ENCODE results near the gene FGF2.
"Not testable (repeated sequence)": the region's sequence is repeated elsewhere in the genome, so short reads cannot be mapped to it uniquely, and the experiment has no call there.

Gene FGF2

GRCh38 chr4:122826553-122827257 is at the start of gene FGF2:
Gene FGF2, plus strand, starts transcription at chr4:122826831. Its CDS starts 344 bp downstream, at chr4:122827175.
- Mint-ChIP-seq H3K36me3 (peaks cover 5% of the 10 kb centered on the region), H3K4me1 (peaks cover 15% of the 10 kb centered on the region), H3K27ac (no peak within 1 kb of the TSS), H3K4me3 (peak within 1 kb of the TSS; percentile 77), H3K9me3 (no peaks in the 10 kb centered on the region)
- DNase-seq (ENCODE audit: low spot score in 2 of 2) = peak in 1 of 2 donors; percentile 57
- peak; percentile 39 for ATAC-seq

DNA sequence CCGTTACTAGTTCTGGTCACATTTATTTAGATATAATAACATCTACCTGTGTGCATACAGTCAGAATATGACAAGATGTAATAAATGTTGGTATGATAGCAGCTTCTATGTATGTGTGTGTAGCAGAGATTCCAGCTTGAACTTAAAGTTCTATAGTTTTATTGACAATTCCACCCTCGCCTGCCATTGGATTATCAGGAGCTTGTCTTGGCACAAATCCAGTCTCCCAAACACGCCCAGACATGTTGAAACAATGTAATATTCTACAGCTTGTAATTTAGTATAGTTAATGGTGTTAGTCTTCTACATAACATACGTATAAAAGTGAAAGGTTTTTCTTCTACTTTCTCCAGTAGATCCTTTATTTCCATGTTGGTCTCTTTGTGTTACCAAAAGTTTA is 49.7 kb upstream of the FGF2 start:
- H3K27ac Mint-ChIP-seq = no peak overlapping the region

GRCh38 chr4:122777846-122778673 is 48.6 kb upstream of the FGF2 start:
- Mint-ChIP-seq H3K36me3 (no peaks in the 10 kb centered on the region), H3K9me3 (no peaks in the 10 kb centered on the region)
- no peak for DNase-seq (ENCODE audit: low spot score in 2 of 2)

More for the DNA sequence above, 49.7 kb upstream of the FGF2 start:
- H3K4me1 Mint-ChIP-seq = no peaks in the 10 kb centered on the region
- H3K36me3 Mint-ChIP-seq = no peaks in the 10 kb centered on the region
- no peak overlapping the region for H3K4me3 Mint-ChIP-seq
- no peak for DNase-seq (ENCODE audit: low spot score in 2 of 2)
- H3K9me3 Mint-ChIP-seq = no peaks in the 10 kb centered on the region
- no peak for ATAC-seq

GRCh38 chr4:122781486-122781885 is 45.1 kb upstream of the FGF2 start:
- peaks cover 2% of the 10 kb centered on the region for H3K9me3 Mint-ChIP-seq
- ATAC-seq (no peak), DNase-seq (ENCODE audit: low spot score in 2 of 2) (no peak)
- peaks cover 16% of the 10 kb centered on the region for H3K4me1 Mint-ChIP-seq
- H3K4me3 Mint-ChIP-seq = no peak overlapping the region
- H3K36me3 Mint-ChIP-seq = no peaks in the 10 kb centered on the region
- no peak overlapping the region for H3K27ac Mint-ChIP-seq

More at GRCh38 chr4:122777846-122778673, 48.6 kb upstream of the FGF2 start:
- H3K4me3 Mint-ChIP-seq = no peak overlapping the region
- no peak for ATAC-seq
- H3K4me1 Mint-ChIP-seq = no peaks in the 10 kb centered on the region
- H3K27ac Mint-ChIP-seq = no peak overlapping the region

DNA sequence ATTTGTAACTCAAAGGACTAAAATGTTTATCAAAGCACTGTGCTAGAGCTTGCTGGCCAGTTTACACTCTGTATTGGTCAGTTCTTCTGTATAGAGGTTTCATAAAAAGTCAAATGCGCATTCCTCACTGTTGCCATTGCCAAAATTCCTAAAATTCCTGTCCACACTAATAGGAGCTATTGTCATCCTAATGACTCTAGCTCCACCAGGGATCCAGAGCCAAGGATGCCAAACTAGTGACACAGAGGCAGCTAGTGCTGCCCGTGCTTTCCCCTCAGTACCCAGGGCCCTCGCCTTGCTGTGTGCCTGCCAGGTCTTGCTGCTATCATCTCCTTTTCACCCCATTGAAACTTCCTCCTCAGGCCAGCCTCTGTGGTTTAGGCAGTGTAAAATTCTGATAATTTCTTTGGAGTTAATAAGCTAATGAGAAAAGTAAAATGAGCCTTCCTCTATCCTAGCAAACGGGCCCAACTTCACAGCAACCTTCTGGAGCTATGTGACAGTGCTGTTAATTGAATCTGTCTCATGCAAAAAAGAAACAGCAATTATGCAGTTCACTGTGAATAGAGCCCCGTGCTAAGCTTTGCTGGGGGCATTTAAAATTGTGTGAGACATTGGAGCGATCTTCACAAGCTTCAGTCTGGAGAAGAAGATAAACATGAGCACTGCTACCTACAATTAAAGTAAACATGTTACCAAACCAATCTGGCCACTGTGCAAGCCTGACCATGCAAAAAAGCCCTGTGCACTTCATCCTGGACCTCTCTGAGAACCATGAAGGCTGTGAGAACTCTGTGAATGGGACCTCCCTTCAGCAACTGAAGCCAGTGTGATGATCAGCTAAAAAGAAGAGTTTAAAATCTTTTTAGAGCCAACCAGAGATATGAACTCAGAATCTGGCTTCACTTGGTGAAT is 43.1 kb upstream of the FGF2 start:
- no peak for ATAC-seq
- no peak for DNase-seq (ENCODE audit: low spot score in 2 of 2)

GRCh38 chr4:122784261-122784660 is 42.4 kb upstream of the FGF2 start:
- no peak overlapping the region for H3K4me3 Mint-ChIP-seq
- H3K9me3 Mint-ChIP-seq = peaks cover 2% of the 10 kb centered on the region
- H3K36me3 Mint-ChIP-seq = no peaks in the 10 kb centered on the region
- no peak for ATAC-seq
- no peak overlapping the region for H3K27ac Mint-ChIP-seq
- no peak for DNase-seq (ENCODE audit: low spot score in 2 of 2)
- peaks cover 17% of the 10 kb centered on the region for H3K4me1 Mint-ChIP-seq

More for the DNA sequence above, 43.1 kb upstream of the FGF2 start:
- peaks cover 2% of the 10 kb centered on the region for H3K9me3 Mint-ChIP-seq
- H3K27ac Mint-ChIP-seq = no peak overlapping the region
- H3K4me1 Mint-ChIP-seq = peaks cover 17% of the 10 kb centered on the region
- no peak overlapping the region for H3K4me3 Mint-ChIP-seq
- H3K36me3 Mint-ChIP-seq = no peaks in the 10 kb centered on the region

- DNase-seq (ENCODE audit: low spot score in 2 of 2) (no peak), ATAC-seq (no peak)
- Mint-ChIP-seq H3K36me3 (no peaks in the 10 kb centered on the region), H3K4me3 (no peak overlapping the region), H3K9me3 (peaks cover 2% of the 10 kb centered on the region), H3K4me1 (peaks cover 17% of the 10 kb centered on the region), H3K27ac (no peak overlapping the region)
Observed at GRCh38 chr4:122785099-122785498, 41.5 kb upstream of the FGF2 start.

GRCh38 chr4:122786296-122786695 is 40.3 kb upstream of the FGF2 start:
- not testable (repeated sequence) for H3K4me3 Mint-ChIP-seq

DNA sequence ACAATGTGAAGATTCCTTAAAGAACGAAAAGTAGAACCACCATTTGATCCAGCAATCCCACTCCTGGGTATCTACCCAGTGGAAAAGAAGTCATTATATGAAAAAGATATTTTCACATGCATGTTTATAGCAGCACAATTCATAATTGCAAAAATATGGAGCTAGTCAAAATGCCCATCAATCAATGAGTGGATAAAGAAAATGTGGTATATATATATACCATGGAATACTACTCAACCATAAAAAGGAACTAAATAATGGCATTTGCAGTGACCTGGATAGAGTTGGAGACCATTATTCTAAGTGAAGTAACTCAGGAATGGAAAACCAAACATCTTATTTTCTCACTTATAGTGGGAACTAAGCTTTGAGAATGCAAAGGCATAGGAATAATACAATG is 39.7 kb upstream of the FGF2 start:
- H3K36me3 Mint-ChIP-seq; DNase-seq (ENCODE audit: low spot score in 2 of 2); H3K9me3 Mint-ChIP-seq; H3K4me3 Mint-ChIP-seq; H3K27ac Mint-ChIP-seq; ATAC-seq: not testable (repeated sequence)
- peaks cover 17% of the 10 kb centered on the region for H3K4me1 Mint-ChIP-seq

More at GRCh38 chr4:122786296-122786695, 40.3 kb upstream of the FGF2 start:
- ATAC-seq = peak; percentile 60
- not testable (repeated sequence) for DNase-seq (ENCODE audit: low spot score in 2 of 2); H3K27ac Mint-ChIP-seq; H3K36me3 Mint-ChIP-seq; H3K9me3 Mint-ChIP-seq
- peaks cover 17% of the 10 kb centered on the region for H3K4me1 Mint-ChIP-seq

GRCh38 chr4:122787940-122788339 is 38.7 kb upstream of the FGF2 start:
- Mint-ChIP-seq H3K27ac (no peak overlapping the region), H3K4me3 (no peak overlapping the region), H3K4me1 (peaks cover 17% of the 10 kb centered on the region), H3K36me3 (no peaks in the 10 kb centered on the region), H3K9me3 (peaks cover 2% of the 10 kb centered on the region)
- DNase-seq (ENCODE audit: low spot score in 2 of 2) (no peak), ATAC-seq (no peak)

DNA sequence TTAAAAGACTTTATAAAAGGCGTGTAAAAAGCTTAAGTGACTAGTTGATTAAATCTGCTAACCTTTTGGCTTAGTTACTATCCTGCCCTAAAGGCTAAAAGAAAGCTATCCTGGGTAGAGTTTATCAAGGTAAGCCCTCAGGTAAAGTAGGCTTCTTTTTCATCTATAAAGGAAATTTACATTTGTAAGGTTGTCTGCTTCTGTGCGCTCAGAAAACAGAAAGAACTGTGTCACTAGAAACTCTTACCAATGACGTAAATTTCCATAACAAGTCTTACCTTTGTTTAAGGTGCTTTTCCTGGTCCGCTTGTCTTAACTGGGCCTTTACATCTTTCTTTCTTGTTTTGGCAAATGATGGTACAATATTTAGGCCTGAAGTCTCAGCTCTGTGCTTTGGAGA is 37.7 kb upstream of the FGF2 start:
- no peaks in the 10 kb centered on the region for H3K36me3 Mint-ChIP-seq
- peaks cover 2% of the 10 kb centered on the region for H3K9me3 Mint-ChIP-seq
- H3K27ac Mint-ChIP-seq = no peak overlapping the region
- ATAC-seq (no peak), DNase-seq (ENCODE audit: low spot score in 2 of 2) (no peak)
- H3K4me3 Mint-ChIP-seq = no peak overlapping the region
- H3K4me1 Mint-ChIP-seq = peaks cover 17% of the 10 kb centered on the region

DNA sequence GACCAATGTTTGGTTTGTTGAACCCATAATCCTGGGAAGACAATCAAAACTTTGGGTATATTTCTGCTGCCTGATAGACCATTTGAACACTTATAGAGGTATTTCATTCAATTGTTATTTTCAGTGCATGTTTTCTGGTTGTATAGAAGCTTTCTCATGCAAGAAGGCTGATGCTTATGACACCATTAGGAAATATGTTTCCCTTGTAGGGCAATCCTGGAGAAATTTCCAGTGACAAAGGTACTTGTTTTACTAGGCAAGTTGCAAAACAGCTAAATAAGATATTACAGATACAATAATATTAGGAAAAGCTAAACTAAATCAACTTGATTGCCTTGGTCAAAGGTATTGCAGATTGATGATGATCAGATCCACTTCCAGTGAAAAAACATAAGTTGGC is 32.8 kb upstream of the FGF2 start:
- DNase-seq (ENCODE audit: low spot score in 2 of 2) (no peak), ATAC-seq (no peak)
- no peaks in the 10 kb centered on the region for H3K36me3 Mint-ChIP-seq
- no peak overlapping the region for H3K27ac Mint-ChIP-seq
- no peak overlapping the region for H3K4me3 Mint-ChIP-seq
- H3K4me1 Mint-ChIP-seq = no peaks in the 10 kb centered on the region
- H3K9me3 Mint-ChIP-seq = no peaks in the 10 kb centered on the region

DNA sequence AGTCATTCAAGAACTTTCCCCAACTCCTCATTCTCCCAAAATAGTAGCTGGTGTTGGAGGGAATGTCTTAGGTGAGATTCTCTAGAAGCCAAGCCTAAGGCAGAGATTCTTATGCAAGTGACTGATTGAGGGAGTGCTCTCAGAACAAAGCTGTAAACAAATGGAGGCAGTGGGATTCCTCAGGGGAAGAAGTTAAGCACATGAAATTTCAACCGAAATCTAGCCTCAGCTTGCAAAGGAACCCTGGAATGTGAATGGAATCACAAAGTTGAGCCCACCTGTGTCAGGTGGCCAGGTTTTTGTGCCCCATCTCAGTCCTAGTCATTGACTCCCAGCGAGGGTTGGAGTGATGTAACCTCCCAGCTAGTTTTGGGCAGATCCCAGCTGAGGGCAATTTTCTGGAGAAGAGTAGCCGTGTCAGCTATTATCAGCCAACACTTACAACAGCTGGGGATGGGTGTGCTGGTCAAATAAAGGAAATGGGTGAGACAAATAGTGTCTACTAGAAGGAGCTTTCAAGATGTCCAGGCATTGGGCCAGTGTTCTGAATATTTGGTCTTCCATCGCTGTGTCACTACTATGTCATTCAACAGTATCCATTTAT is 29.7 kb upstream of the FGF2 start:
- Mint-ChIP-seq H3K27ac (no peak overlapping the region), H3K4me1 (no peaks in the 10 kb centered on the region), H3K36me3 (no peaks in the 10 kb centered on the region), H3K4me3 (no peak overlapping the region), H3K9me3 (no peaks in the 10 kb centered on the region)
- ATAC-seq (no peak), DNase-seq (ENCODE audit: low spot score in 2 of 2) (no peak)

- Mint-ChIP-seq H3K4me1 (no peaks in the 10 kb centered on the region), H3K9me3 (no peaks in the 10 kb centered on the region), H3K36me3 (no peaks in the 10 kb centered on the region), H3K27ac (peak overlapping the region; percentile 71), H3K4me3 (no peak overlapping the region)
- DNase-seq (ENCODE audit: low spot score in 2 of 2) = no peak
- no peak for ATAC-seq
Observed at GRCh38 chr4:122797405-122798094, 29.1 kb upstream of the FGF2 start.
